ENCODE measurements around the gene LPAR6. TPM values are rescaled to one million over a fixed set of nuclear protein-coding genes. Genes with fewer than 3 reads are reported as not detected.

LPAR6 gene
- total RNA-seq, 8 experiments from 2014 or later: 3.9 to 33.6 (median 10.4) TPM

- Histone ChIP-seq H3K4me1 (replicated peaks in 1 of 2) (no peaks in the 10 kb centered on the region), H3K27ac (no peak overlapping the region), H3K4me3 (no peak overlapping the region)
- in situ Hi-C loops (cut with MboI; ENCODE audit: low pct_unique_long_range_greater_than_20kb in 2 of 9, low sequenced_read_pairs in 9 of 9, unreplicated experiment in 9 of 9): loop anchor here in 1 of 9 experiments (25.0 kb wide), 1 partner anchor 156 kb away; no protein-coding TSS in a partner anchor
- no peak for ATAC-seq (replicated peaks in 6 of 8)
These were observed 7.0 kb downstream of the LPAR6 start for GRCh38 chr13:48405875-48406274.

DNA sequence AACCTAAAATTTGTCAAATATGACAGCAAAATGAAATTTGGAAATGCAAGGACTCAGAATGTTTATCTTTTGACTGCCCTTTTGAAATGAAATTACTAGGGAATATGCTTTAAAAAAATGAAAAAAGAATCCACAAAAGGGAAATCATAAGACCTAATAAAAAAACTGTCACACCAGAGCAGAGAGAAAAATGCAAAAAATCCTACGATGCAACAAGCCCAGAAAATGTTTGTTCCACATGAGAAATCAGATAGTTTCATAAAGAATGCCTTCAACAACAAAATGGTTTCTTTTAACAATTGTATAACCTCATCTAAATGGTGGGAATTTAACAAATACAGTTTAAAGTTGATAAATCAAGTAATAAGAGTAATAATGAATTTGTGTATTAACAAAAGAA is 8.0 kb downstream of the LPAR6 start:
- H3K4me3 ChIP-seq: no peak overlapping the region
- in situ Hi-C loops (cut with MboI; ENCODE audit: low pct_unique_long_range_greater_than_20kb in 2 of 9, low sequenced_read_pairs in 9 of 9, unreplicated experiment in 9 of 9): loop anchor here in 1 of 9 experiments (25.0 kb wide), 1 partner anchor 157 kb away; no protein-coding TSS in a partner anchor
- WGBS, 10 experiments: 0 to 100% (median 78%) methylated on average over 1 of the region's 1 CpG
- no peaks in the 10 kb centered on the region for H3K4me1 ChIP-seq (replicated peaks in 1 of 2)
- no peak for ATAC-seq (replicated peaks in 6 of 8)
- no peak overlapping the region for H3K27ac ChIP-seq

DNA sequence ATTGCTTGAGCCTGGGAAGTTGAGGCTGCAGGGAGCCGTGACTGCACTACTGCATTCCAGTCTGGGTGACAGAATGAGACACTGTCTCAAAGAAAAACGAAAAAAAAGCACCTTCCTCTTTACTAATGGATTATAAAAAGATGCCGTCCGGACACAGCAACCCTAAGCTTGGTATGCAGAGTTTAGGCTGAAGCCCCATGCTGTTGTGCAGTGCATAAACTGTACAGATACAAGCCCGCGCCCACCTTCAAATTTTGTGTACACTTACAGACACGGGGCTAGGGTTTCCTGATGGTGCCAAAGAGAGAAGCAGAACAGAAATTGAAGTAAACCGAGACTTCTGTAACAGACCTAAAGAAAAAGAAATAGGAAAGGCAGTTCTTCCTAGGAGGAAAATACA is 9.0 kb downstream of the LPAR6 start:
- no peak for ATAC-seq (replicated peaks in 6 of 8)
- 60 to 100% (median 91%) methylated on average over 2 to 8 of the region's 8 CpGs; no CpG with 5 or more reads in 1 of the 10 experiments for WGBS, 10 experiments
- Histone ChIP-seq H3K4me1 (replicated peaks in 1 of 2) (no peaks in the 10 kb centered on the region), H3K4me3 (no peak overlapping the region), H3K27ac (no peak overlapping the region)
- in situ Hi-C loops (cut with MboI; ENCODE audit: low pct_unique_long_range_greater_than_20kb in 2 of 9, low sequenced_read_pairs in 9 of 9, unreplicated experiment in 9 of 9): loop anchor here in 1 of 9 experiments (25.0 kb wide), 1 partner anchor 158 kb away; no protein-coding TSS in a partner anchor

DNA sequence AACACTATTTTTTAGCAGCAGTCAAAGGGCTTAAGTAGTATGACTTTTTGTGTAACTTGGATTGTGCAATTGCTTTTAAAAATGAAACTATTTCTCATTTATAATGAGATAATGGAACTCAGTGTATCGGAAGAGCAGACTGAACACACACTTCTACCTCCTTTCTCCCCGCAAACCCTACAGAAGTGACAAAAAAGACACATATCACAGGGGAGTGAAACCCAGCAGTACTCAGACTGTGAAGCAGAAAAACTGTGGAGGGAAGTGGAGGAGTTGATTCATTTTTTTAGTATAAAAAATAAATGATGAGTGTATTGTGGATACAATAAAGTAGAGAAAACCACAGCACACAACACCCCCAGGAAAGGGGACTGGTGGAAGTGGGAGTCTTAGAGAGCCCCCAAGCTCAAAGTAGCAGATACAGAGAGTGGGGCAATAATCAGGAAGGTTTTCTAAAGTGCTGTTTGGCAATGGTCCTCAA is 9.7 kb downstream of the LPAR6 start:
- no peak overlapping the region for H3K4me3 ChIP-seq
- no peaks in the 10 kb centered on the region for H3K4me1 ChIP-seq (replicated peaks in 1 of 2)
- in situ Hi-C loops (cut with MboI; ENCODE audit: low pct_unique_long_range_greater_than_20kb in 2 of 9, low sequenced_read_pairs in 9 of 9, unreplicated experiment in 9 of 9): loop anchor here in 1 of 9 experiments (25.0 kb wide), 1 partner anchor 159 kb away; no protein-coding TSS in a partner anchor
- no peak overlapping the region for H3K27ac ChIP-seq
- no peak for ATAC-seq (replicated peaks in 6 of 8)
- WGBS, 10 experiments: 55 to 100% (median 100%) methylated on average over 1 to 2 of the region's 2 CpGs; no CpG with 5 or more reads in 3 of the 10 experiments

DNA sequence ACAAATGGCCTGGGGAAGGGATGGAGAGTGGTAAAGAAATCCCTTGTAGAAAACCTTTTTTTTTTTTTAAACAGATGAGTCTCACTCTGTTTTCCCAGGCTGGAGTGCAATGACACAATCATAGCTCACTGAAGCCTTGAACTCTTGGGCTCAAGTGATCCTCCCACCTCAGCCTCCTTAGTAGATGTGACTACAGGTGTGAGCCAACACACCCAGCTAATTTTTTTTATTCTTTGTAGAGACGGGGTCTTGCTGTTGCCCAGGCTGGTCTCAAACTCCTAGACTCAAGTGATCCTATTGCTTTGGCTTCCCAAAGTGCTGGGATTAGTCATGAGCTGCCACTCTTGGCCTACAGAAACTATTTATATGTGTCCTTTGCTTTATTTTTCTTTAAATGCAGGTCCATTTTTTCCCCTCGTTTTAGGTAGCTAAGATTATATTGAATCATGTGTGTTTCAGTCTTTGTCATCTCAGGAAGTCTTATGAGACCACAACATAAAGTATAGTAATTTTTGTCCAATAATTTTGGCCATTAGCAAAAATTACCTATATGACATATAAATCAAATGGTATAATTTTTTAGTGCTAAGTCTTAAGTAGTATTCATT is 10.5 kb downstream of the LPAR6 start:
- Histone ChIP-seq H3K4me3 (no peak overlapping the region), H3K4me1 (replicated peaks in 1 of 2) (no peaks in the 10 kb centered on the region), H3K27ac (no peak overlapping the region)
- no peak for ATAC-seq (replicated peaks in 6 of 8)
- WGBS, 10 experiments: 42 to 100% (median 73%) methylated on average over 1 to 2 of the region's 2 CpGs; no CpG with 5 or more reads in 2 of the 10 experiments
- in situ Hi-C loops (cut with MboI; ENCODE audit: low pct_unique_long_range_greater_than_20kb in 2 of 9, low sequenced_read_pairs in 9 of 9, unreplicated experiment in 9 of 9): loop anchor here in 1 of 9 experiments (25.0 kb wide), 1 partner anchor 160 kb away; no protein-coding TSS in a partner anchor

DNA sequence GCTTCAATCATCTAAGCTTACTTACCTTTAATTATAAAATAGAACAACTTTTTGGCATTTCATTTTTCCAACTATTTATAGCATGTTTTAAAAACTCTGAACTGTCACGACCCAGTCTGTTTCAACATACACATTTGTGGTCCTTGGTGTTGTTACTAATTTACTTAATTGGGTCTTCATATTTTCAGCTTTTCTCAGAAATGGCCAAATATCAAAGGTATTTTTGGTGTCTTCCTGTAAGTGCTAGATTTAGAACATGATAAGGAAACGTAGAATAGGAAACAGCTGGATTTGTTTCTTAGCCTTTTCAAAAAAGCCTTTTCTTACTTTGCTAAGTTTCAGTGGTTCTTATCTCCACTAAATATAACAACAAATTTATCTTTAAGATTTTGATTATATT is 11.4 kb downstream of the LPAR6 start:
- in situ Hi-C loops (cut with MboI; ENCODE audit: low pct_unique_long_range_greater_than_20kb in 2 of 9, low sequenced_read_pairs in 9 of 9, unreplicated experiment in 9 of 9): loop anchor here in 1 of 9 experiments (25.0 kb wide), 1 partner anchor 161 kb away; no protein-coding TSS in a partner anchor
- H3K27ac ChIP-seq: no peak overlapping the region
- no peak overlapping the region for H3K4me3 ChIP-seq
- 33 to 100% (median 88%) methylated on average over 1 to 2 of the region's 2 CpGs for WGBS, 10 experiments
- H3K4me1 ChIP-seq (replicated peaks in 1 of 2): no peaks in the 10 kb centered on the region
- no peak for ATAC-seq (replicated peaks in 6 of 8)

DNA sequence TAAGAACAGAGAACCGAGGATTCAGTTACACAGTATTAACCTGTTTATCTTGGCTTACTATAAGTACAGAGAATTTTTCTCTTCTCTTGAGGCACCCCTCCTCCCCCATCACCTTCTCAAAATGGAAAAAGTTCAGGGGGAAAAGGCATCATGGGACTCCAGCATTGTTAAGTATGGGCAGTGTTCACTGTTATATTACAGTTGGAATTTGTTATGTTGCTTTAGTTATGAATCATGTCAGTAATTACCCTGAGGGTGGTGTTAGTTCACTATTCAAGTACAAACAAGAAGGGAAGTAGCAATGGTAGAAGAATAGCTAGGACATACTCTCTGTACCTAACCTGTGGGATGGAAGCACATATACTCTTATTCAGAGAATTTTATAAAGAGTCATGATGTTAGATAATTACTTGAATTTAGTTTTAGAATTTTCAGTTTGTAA is 12.0 kb downstream of the LPAR6 start:
- in situ Hi-C loops (cut with MboI; ENCODE audit: low pct_unique_long_range_greater_than_20kb in 2 of 9, low sequenced_read_pairs in 9 of 9, unreplicated experiment in 9 of 9): loop anchor here in 1 of 9 experiments (25.0 kb wide), 1 partner anchor 161 kb away; no protein-coding TSS in a partner anchor
- peak in 3 of 8 experiments; percentile 60 to 91 (median 87) for ATAC-seq (replicated peaks in 6 of 8)
- 0 to 100% (median 71%) methylated on average over 1 of the region's 1 CpG; no CpG with 5 or more reads in 3 of the 10 experiments for WGBS, 10 experiments
- no peak overlapping the region for H3K4me3 ChIP-seq
- no peak overlapping the region for H3K27ac ChIP-seq
- no peaks in the 10 kb centered on the region for H3K4me1 ChIP-seq (replicated peaks in 1 of 2)

DNA sequence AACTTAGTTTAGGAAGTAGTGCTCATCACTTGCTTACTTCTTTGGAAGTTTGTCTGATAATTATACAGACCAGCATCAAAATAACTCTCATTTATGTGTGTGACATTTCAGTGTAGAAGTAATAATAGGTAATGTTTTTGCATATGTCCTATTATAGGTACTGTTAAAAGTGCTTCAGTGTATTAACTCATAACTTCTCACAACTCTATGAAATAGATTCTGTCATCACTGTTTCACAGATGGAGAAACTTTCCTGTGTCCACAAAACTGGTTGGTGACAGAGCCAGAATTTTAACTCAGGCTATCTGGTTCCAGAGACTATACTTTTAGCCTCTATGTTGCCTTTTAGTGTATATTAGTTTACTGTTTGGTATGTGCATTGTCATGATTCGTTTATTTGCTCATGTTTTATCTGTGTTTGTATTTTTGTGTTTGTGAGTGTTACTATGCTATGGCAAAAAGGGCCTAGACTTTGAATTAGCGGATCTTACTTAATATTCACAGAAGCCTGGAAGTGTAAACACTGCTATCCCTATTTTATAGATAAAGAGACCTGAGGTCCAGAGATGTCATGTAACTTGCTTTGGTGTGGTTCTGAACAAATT is 12.7 kb downstream of the LPAR6 start:
- H3K27ac ChIP-seq: no peak overlapping the region
- 33 to 100% (median 74%) methylated on average over 1 to 2 of the region's 2 CpGs; no CpG with 5 or more reads in 2 of the 10 experiments for WGBS, 10 experiments
- no peaks in the 10 kb centered on the region for H3K4me1 ChIP-seq (replicated peaks in 1 of 2)
- H3K4me3 ChIP-seq: no peak overlapping the region
- in situ Hi-C loops (cut with MboI; ENCODE audit: low pct_unique_long_range_greater_than_20kb in 2 of 9, low sequenced_read_pairs in 9 of 9, unreplicated experiment in 9 of 9): loop anchor here in 1 of 9 experiments (25.0 kb wide), 1 partner anchor 162 kb away; no protein-coding TSS in a partner anchor
- ATAC-seq (replicated peaks in 6 of 8): peak in 2 of 8 experiments; percentile 35 to 44

DNA sequence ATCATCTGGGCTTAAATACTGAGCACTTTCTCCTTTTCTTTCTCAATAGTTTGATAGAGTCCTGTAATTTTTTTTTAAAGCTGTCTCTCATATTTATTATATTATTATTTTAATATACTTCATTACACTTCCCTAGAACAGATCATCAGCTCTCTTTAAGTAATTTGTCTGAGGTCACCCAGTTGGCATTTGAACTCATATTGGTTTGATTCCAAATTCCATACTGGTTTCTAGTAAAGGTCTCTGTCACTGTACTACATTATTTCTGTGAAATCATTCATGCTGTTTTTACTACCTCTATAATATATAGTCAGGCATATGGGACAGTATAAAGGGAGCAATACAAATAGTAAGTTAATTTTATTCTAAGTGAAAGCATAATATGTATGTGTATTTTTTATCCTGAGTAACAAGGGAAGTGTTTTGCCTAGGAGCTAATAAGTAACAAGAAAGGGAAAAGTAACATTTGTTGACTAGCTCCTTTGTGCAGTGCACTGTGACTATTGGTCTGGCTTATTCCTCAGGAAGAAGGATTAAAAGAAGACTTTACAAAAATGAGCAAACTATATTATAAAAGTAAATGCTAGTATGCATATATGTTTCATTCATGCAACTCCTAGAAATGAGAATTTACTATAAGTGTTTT is 14.3 kb downstream of the LPAR6 start:
- H3K27ac ChIP-seq: no peak overlapping the region
- H3K4me1 ChIP-seq (replicated peaks in 1 of 2): no peaks in the 10 kb centered on the region
- in situ Hi-C loops (cut with MboI; ENCODE audit: low pct_unique_long_range_greater_than_20kb in 2 of 9, low sequenced_read_pairs in 9 of 9, unreplicated experiment in 9 of 9): no loop called here
- H3K4me3 ChIP-seq: no peak overlapping the region
- ATAC-seq (replicated peaks in 6 of 8): peak in 1 of 8 experiments; percentile 22

DNA sequence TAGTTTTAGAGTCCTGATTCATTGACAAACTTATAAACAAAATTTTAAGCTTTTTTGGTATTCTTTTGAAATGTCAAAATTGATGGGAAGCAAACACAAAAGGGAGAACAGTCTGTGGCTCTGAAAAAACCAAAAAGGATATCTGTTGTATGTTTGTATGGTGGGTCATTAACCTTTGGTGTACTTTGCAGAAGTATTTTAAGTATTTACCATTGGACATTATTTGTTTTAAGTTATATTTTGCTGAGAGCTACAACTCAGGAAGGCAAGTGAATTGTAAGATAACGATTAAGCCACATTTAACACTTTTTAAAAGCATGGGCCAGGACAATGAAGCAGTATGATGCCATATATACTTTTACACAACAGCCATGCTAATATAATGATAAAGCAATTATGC is 15.2 kb downstream of the LPAR6 start:
- in situ Hi-C loops (cut with MboI; ENCODE audit: low pct_unique_long_range_greater_than_20kb in 2 of 9, low sequenced_read_pairs in 9 of 9, unreplicated experiment in 9 of 9): no loop called here
- 83 to 100% (median 96%) methylated on average over 1 of the region's 1 CpG; no CpG with 5 or more reads in 2 of the 10 experiments for WGBS, 10 experiments
- Histone ChIP-seq H3K27ac (no peak overlapping the region), H3K4me3 (no peak overlapping the region), H3K4me1 (replicated peaks in 1 of 2) (no peaks in the 10 kb centered on the region)
- no peak for ATAC-seq (replicated peaks in 6 of 8)

DNA sequence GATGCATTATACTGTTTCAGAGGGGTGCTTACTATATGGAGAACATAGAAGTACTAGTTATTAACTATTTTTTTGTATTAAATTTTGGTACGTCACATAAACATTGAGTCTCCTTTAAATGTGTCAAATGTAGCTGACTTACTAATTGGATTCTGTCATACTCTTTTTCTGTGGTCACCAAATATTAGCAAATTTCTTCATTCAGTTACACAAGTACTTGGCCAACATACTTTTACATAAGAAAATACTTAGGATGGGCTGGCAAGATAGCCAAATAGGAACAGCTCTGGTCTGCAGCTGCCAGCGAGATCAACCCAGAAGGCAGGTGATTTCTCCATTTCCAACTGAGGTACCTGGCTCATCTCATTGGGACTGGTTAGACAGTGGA is 19.2 kb downstream of the LPAR6 start:
- Histone ChIP-seq H3K4me1 (replicated peaks in 1 of 2) (no peaks in the 10 kb centered on the region), H3K27ac (no peak overlapping the region), H3K4me3 (no peak overlapping the region)
- 78 to 100% (median 100%) methylated on average over 1 to 2 of the region's 2 CpGs; no CpG with 5 or more reads in 4 of the 10 experiments for WGBS, 10 experiments
- in situ Hi-C loops (cut with MboI; ENCODE audit: low pct_unique_long_range_greater_than_20kb in 2 of 9, low sequenced_read_pairs in 9 of 9, unreplicated experiment in 9 of 9): no loop called here
- no peak for ATAC-seq (replicated peaks in 6 of 8)

DNA sequence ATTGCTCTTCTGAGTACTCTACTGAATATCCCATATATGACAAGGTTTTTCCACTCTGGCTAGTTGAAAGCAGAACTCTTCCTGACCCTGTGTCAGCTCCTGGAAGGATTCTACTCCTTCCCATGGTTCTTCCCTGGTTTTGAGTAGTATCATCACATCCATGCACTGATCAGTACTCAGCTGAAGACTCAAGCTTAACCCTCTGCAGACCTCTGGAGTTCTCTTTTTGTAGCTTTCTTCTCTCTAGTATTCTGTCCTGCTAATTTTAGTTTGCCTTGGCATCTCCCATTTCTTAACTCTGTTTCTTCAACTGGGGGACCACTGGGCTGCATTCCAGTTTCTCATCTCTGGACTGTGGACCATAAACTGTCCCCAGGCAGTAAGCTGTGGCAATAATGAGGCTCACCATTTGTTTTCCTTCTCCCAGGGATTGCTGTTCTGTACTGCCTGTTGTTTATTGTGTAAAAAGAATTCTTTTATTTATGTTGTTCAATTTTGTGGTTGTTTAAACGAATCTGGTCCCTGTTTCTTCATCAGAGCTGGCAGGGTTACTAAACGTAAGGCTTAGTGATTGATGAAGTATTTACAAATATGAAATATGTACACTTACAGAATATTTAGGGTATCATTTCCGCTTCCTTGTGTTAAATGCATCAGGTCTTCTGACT is 19.7 kb downstream of the LPAR6 start:
- 78 to 100% (median 87%) methylated on average over 2 to 3 of the region's 3 CpGs; no CpG with 5 or more reads in 2 of the 10 experiments for WGBS, 10 experiments
- ATAC-seq (replicated peaks in 6 of 8): no peak
- Histone ChIP-seq H3K4me1 (replicated peaks in 1 of 2) (no peaks in the 10 kb centered on the region), H3K27ac (no peak overlapping the region), H3K4me3 (no peak overlapping the region)
- in situ Hi-C loops (cut with MboI; ENCODE audit: low pct_unique_long_range_greater_than_20kb in 2 of 9, low sequenced_read_pairs in 9 of 9, unreplicated experiment in 9 of 9): no loop called here
